Smooth muscle cell (in vitro differentiated cells): Measurements from ENCODE around the gene KRTAP10-7. TPM values are rescaled to one million over a fixed set of nuclear protein-coding genes. Genes with fewer than 3 reads are reported as not detected.

Experiments used
- DNase-seq: peaks from one replicate; lab custom pipeline; 2025; ENCODE audit not compliant: unreplicated experiment; lab: John Stamatoyannopoulos, UW
- H2AFZ ChIP-seq: fragments of 200-600 bp; sonication (generic); 2 replicates; pipeline ENCODE4 v1.6.0; 2016; ENCODE audit warnings: antibody characterized with exemption, low read depth, mild to moderate bottlenecking
- H3F3A ChIP-seq: fragments of 200-600 bp; sonication (generic); 2 replicates; pipeline ENCODE4 v1.6.0; 2017; ENCODE audit warnings: antibody characterized with exemption, low read depth
- H3K27ac ChIP-seq: fragments of 200-600 bp; sonication (generic); 2 replicates; pipeline ENCODE4 v1.5.1; 2016; ENCODE audit warnings: low read depth, mild to moderate bottlenecking
- H3K27me3 ChIP-seq: fragments of 200-600 bp; sonication (generic); 2 replicates; pipeline ENCODE4 v1.6.1; 2016; ENCODE audit warnings: low read depth, mild to moderate bottlenecking
- H3K36me3 ChIP-seq: fragments of 200-600 bp; sonication (generic); 2 replicates; pipeline ENCODE4 v1.5.1; 2016; ENCODE audit warnings: low read depth
- H3K4me1 ChIP-seq: fragments of 200-600 bp; sonication (generic); 2 replicates; pipeline ENCODE4 v1.5.1; 2016; ENCODE audit warnings: low read depth
- H3K4me2 ChIP-seq: fragments of 200-600 bp; sonication (generic); 2 replicates; pipeline ENCODE4 v1.6.0; 2016; ENCODE audit warnings: mild to moderate bottlenecking
- H3K4me3 ChIP-seq: fragments of 200-600 bp; sonication (generic); 2 replicates; pipeline ENCODE4 v1.5.1; 2016; ENCODE audit warnings: mild to moderate bottlenecking
- H3K79me2 ChIP-seq: fragments of 200-600 bp; sonication (generic); 2 replicates; pipeline ENCODE4 v1.6.0; 2016; ENCODE audit warnings: low read depth, mild to moderate bottlenecking
- H3K9ac ChIP-seq: fragments of 200-600 bp; sonication (generic); 2 replicates; pipeline ENCODE4 v1.6.0; 2016; ENCODE audit warnings: low read depth
- H3K9me3 ChIP-seq: fragments of 200-600 bp; sonication (generic); replicated peaks from 2 replicates; pipeline ENCODE4 v1.5.1; 2016; ENCODE audit warnings: low read depth
- H4K20me1 ChIP-seq: fragments of 200-600 bp; sonication (generic); 2 replicates; pipeline ENCODE4 v1.6.0; 2016; ENCODE audit warnings: low read depth
- WGBS: methylation state at CpG from one replicate; pipeline ENCODE4 v1.1.7; 2016; ENCODE audit warnings: low lambda C conversion rate; 5-methylcytosine and 5-hydroxymethylcytosine counted together
- polyA plus RNA-seq: library from polyadenylated mRNA; unstranded; fragments of >200 nt; fragmentation: Nextera tagmentation; extraction: Ambion mirVana; gene quantifications from 2 replicates; pipeline ENCODE4 v1.2.1, GENCODE V29; 2016
- total RNA-seq: library from RNA; depleted of rRNA; stranded (reverse); fragments of >200 nt; gene quantifications from 2 replicates; pipeline ENCODE4 v1.2.3, GENCODE V29; 2014
- TF ChIP-seq, protein P1 (sequence below): fragments of 200-600 bp; sonication (generic); IDR thresholded peaks from 2 replicates; pipeline ENCODE4 v1.5.1; 2017; ENCODE audit warnings: borderline replicate concordance, mild to moderate bottlenecking, antibody characterized with exemption; ENCODE audit not compliant: insufficient read depth, poor library complexity, severe bottlenecking

The KRTAP10-7 gene
- total and polyA plus RNA-seq, 2 experiments from 2014 or later, result not detected

DNA sequence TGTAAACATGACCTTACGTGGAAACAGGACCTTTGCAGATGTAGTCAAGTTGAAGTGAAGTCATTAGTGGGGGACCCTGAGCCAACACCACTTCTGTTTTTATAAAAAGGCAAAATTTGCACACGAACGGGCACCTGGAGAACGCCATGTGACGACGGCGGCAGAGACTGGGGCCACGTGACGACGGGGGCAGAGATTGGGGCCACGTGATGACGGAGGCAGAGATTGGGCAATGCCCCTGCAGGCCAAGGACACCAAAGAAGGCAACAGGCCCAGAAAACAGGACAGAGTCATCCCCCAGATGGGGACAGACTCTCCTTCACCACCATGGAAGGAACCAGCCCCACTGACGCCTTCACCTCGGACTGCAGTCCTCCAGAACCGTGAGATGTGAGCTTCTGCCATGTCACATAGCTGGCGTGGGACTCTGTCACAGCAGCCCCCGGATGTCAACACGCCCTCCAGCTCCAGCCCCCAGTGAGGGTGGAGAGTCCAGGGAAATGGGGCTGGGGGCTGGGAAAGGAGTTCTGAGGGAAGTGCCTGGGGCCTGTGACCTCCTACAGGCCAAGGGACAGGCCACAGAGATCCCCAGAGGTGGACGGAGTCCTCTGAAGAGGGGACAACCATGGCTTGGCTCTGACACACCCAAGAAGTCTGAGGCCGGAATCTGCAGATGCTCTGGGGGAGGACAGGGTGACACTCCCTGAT, 50.0 kb downstream of the KRTAP10-7 start:
- H3F3A ChIP-seq, result no peaks in the 10 kb centered on the region
- H3K4me1 ChIP-seq, result no peaks in the 10 kb centered on the region
- H3K36me3 ChIP-seq, result no peaks in the 10 kb centered on the region
- no peaks in the 10 kb centered on the region for H3K27me3 ChIP-seq
- WGBS, result 92% methylated on average over 20 of the region's 20 CpGs
- DNase-seq, result no peak
- no peak overlapping the region for H2AFZ ChIP-seq
- no peaks in the 10 kb centered on the region for H4K20me1 ChIP-seq
- TF ChIP-seq, protein P1, sequence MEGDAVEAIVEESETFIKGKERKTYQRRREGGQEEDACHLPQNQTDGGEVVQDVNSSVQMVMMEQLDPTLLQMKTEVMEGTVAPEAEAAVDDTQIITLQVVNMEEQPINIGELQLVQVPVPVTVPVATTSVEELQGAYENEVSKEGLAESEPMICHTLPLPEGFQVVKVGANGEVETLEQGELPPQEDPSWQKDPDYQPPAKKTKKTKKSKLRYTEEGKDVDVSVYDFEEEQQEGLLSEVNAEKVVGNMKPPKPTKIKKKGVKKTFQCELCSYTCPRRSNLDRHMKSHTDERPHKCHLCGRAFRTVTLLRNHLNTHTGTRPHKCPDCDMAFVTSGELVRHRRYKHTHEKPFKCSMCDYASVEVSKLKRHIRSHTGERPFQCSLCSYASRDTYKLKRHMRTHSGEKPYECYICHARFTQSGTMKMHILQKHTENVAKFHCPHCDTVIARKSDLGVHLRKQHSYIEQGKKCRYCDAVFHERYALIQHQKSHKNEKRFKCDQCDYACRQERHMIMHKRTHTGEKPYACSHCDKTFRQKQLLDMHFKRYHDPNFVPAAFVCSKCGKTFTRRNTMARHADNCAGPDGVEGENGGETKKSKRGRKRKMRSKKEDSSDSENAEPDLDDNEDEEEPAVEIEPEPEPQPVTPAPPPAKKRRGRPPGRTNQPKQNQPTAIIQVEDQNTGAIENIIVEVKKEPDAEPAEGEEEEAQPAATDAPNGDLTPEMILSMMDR, result no peak
- H3K4me2 ChIP-seq, result no peak overlapping the region
- no peak overlapping the region for H3K4me3 ChIP-seq
- no peak overlapping the region for H3K27ac ChIP-seq
- no peak overlapping the region for H3K9ac ChIP-seq
- no peaks in the 10 kb centered on the region for H3K79me2 ChIP-seq
- H3K9me3 ChIP-seq, result no peaks in the 10 kb centered on the region

DNA sequence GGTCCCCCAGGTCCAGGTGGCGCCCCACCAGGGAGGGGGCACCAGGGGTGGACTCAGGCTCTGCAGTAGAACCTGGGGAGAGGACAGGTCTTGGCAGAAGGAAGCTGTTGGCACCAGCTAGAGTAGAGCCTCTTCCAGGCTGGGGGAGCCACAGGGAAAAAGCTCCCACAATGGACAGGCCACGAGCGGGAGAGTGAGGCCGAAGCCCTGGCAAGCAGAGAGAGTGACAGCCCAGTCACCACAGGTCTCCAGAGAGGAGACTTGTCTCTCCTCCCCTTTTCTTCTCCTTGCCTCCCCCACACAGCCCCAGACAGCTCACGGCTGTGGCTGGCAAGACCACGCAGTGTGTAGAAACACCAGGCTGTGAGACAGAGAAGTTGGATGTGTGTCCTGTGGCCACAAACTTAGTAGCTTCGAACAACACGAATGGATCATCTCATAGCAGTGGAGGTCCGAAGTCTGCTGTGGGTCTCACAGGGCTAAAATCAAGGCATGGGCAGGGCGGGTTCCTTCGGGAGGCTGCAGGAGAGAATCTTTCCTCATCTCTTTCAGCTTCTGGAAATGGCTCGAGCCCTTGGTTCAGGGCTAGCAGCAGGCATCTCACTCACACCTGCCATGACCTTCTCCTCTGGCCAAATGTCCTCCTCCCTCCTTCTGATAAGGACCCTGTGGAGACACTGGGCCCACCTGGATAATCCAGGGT, 50.7 kb downstream of the KRTAP10-7 start:
- Histone ChIP-seq H3K4me1 (no peaks in the 10 kb centered on the region), H3K9me3 (no peaks in the 10 kb centered on the region), H3K4me3 (no peak overlapping the region), H3K27ac (no peak overlapping the region), H3K36me3 (no peaks in the 10 kb centered on the region), H3K27me3 (no peaks in the 10 kb centered on the region), H3K9ac (no peak overlapping the region), H2AFZ (no peak overlapping the region), H4K20me1 (no peaks in the 10 kb centered on the region), H3K4me2 (no peak overlapping the region), H3K79me2 (no peaks in the 10 kb centered on the region), H3F3A (no peaks in the 10 kb centered on the region)
- WGBS, result 92% methylated on average over 12 of the region's 12 CpGs
- no peak for DNase-seq
- TF ChIP-seq, protein P1, result no peak

Other genes starting within 250 kb of the KRTAP10-7 start
- gene TRPM2, start 247.0 kb upstream of the KRTAP10-7 start, total RNA-seq, result 0.31 TPM in 1 of 2 replicates, not detected in the other
- gene TRPM2, start 247.0 kb upstream of the KRTAP10-7 start, polyA plus RNA-seq, result not detected in 2 replicates
- 3.3 and 4.9 TPM in 2 replicates for gene LRRC3, start 145.1 kb upstream of the KRTAP10-7 start, total RNA-seq
- 5.3 and 5.8 TPM in 2 replicates for gene LRRC3, start 145.1 kb upstream of the KRTAP10-7 start, polyA plus RNA-seq
- not detected in 2 replicates for gene KRTAP10-1, start 60.4 kb upstream of the KRTAP10-7 start, total RNA-seq
- gene KRTAP10-1, start 60.4 kb upstream of the KRTAP10-7 start, polyA plus RNA-seq, result 0.67 TPM in 1 of 2 replicates, not detected in the other
- not detected in 2 replicates for gene KRTAP10-2, start 49.1 kb upstream of the KRTAP10-7 start, total RNA-seq
- not detected in 2 replicates for gene KRTAP10-2, start 49.1 kb upstream of the KRTAP10-7 start, polyA plus RNA-seq
- gene KRTAP10-3, start 41.8 kb upstream of the KRTAP10-7 start, total RNA-seq, result not detected in 2 replicates
- gene KRTAP10-3, start 41.8 kb upstream of the KRTAP10-7 start, polyA plus RNA-seq, result not detected in 2 replicates
- not detected in 2 replicates for gene KRTAP10-4, start 26.9 kb upstream of the KRTAP10-7 start, total RNA-seq
- not detected in 2 replicates for gene KRTAP10-4, start 26.9 kb upstream of the KRTAP10-7 start, polyA plus RNA-seq
- gene KRTAP10-5, start 20.0 kb upstream of the KRTAP10-7 start, total RNA-seq, result not detected in 2 replicates
- not detected in 2 replicates for gene KRTAP10-5, start 20.0 kb upstream of the KRTAP10-7 start, polyA plus RNA-seq
- not detected in 2 replicates for gene KRTAP10-6, start 8.1 kb upstream of the KRTAP10-7 start, total RNA-seq
- 0.38 TPM in 1 of 2 replicates, not detected in the other for gene KRTAP10-6, start 8.1 kb upstream of the KRTAP10-7 start, polyA plus RNA-seq
- not detected in 2 replicates for gene KRTAP10-8, start 11.5 kb downstream of the KRTAP10-7 start, total RNA-seq
- gene KRTAP10-8, start 11.5 kb downstream of the KRTAP10-7 start, polyA plus RNA-seq, result not detected in 2 replicates
- gene KRTAP10-9, start 26.5 kb downstream of the KRTAP10-7 start, total RNA-seq, result not detected in 2 replicates
- gene KRTAP10-9, start 26.5 kb downstream of the KRTAP10-7 start, polyA plus RNA-seq, result not detected in 2 replicates
- gene KRTAP10-10, start 36.8 kb downstream of the KRTAP10-7 start, total RNA-seq, result not detected in 2 replicates
- gene KRTAP10-10, start 36.8 kb downstream of the KRTAP10-7 start, polyA plus RNA-seq, result not detected in 2 replicates
- not detected in 2 replicates for gene KRTAP10-11, start 45.8 kb downstream of the KRTAP10-7 start, total RNA-seq
- not detected in 2 replicates for gene KRTAP10-11, start 45.8 kb downstream of the KRTAP10-7 start, polyA plus RNA-seq
- gene KRTAP12-4, start 54.1 kb downstream of the KRTAP10-7 start, total RNA-seq, result not detected in 2 replicates
- gene KRTAP12-4, start 54.1 kb downstream of the KRTAP10-7 start, polyA plus RNA-seq, result not detected in 2 replicates
- gene KRTAP12-3, start 57.3 kb downstream of the KRTAP10-7 start, total RNA-seq, result not detected in 2 replicates
- not detected in 2 replicates for gene KRTAP12-3, start 57.3 kb downstream of the KRTAP10-7 start, polyA plus RNA-seq
- not detected in 2 replicates for gene KRTAP12-2, start 66.3 kb downstream of the KRTAP10-7 start, total RNA-seq
- not detected in 2 replicates for gene KRTAP12-2, start 66.3 kb downstream of the KRTAP10-7 start, polyA plus RNA-seq
- gene KRTAP12-1, start 81.6 kb downstream of the KRTAP10-7 start, total RNA-seq, result not detected in 2 replicates
- not detected in 2 replicates for gene KRTAP12-1, start 81.6 kb downstream of the KRTAP10-7 start, polyA plus RNA-seq
- gene KRTAP10-12, start 96.6 kb downstream of the KRTAP10-7 start, total RNA-seq, result not detected in 2 replicates
- not detected in 2 replicates for gene KRTAP10-12, start 96.6 kb downstream of the KRTAP10-7 start, polyA plus RNA-seq
- not detected in 2 replicates for gene TSPEAR, start 111.0 kb downstream of the KRTAP10-7 start, total RNA-seq
- gene TSPEAR, start 111.0 kb downstream of the KRTAP10-7 start, polyA plus RNA-seq, result 0.71 and 1.7 TPM in 2 replicates
- gene UBE2G2, start 201.2 kb downstream of the KRTAP10-7 start, total RNA-seq, result 34.1 and 35.6 TPM in 2 replicates
- gene UBE2G2, start 201.2 kb downstream of the KRTAP10-7 start, polyA plus RNA-seq, result 33.1 and 38.0 TPM in 2 replicates
- 82.8 and 87.9 TPM in 2 replicates for gene SUMO3, start 217.5 kb downstream of the KRTAP10-7 start, total RNA-seq
- gene SUMO3, start 217.5 kb downstream of the KRTAP10-7 start, polyA plus RNA-seq, result 116 and 124 TPM in 2 replicates